ENCODE data around the gene PLXNA2.

DNA sequence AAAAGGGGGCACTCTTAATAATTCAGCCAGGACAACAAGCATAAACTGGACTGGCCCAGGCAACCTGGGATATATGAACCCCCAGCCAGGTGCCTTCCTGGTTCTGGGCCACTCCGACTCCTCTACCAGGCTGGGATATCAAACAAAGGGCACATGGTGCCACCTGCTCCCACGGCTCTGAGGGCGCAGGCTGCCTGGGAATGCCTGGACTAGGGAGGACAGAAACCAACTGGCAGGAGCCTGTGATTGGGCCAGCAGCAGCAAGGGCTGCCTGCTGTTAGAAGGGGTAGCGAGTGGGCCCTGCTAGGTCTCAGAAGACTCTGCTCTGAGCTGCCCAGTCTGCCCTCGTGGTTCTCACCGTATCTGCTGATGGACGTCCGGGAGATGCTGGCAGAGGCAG is 210.0 kb downstream of the PLXNA2 start:
- TF ChIP-seq, protein P1, sequence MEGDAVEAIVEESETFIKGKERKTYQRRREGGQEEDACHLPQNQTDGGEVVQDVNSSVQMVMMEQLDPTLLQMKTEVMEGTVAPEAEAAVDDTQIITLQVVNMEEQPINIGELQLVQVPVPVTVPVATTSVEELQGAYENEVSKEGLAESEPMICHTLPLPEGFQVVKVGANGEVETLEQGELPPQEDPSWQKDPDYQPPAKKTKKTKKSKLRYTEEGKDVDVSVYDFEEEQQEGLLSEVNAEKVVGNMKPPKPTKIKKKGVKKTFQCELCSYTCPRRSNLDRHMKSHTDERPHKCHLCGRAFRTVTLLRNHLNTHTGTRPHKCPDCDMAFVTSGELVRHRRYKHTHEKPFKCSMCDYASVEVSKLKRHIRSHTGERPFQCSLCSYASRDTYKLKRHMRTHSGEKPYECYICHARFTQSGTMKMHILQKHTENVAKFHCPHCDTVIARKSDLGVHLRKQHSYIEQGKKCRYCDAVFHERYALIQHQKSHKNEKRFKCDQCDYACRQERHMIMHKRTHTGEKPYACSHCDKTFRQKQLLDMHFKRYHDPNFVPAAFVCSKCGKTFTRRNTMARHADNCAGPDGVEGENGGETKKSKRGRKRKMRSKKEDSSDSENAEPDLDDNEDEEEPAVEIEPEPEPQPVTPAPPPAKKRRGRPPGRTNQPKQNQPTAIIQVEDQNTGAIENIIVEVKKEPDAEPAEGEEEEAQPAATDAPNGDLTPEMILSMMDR (IDR thresholded peaks at IDR 0.05): no peak
- TF ChIP-seq POLR2A (IDR thresholded peaks at IDR 0.05): no peak

Data from body of pancreas (tissue), 4 donors.